IMR-90 (cell line): Measurements from ENCODE around the gene EGF. TPM values are rescaled to one million over a fixed set of nuclear protein-coding genes. Genes with fewer than 3 reads are reported as not detected.

Experiments
- ATAC-seq: fragments of 200-7000 bp; cut with Tn5 transposase; 2 replicates; pipeline ENCODE4 v1.9.1; 2020; ENCODE audit warnings: low read depth, mild to moderate bottlenecking, moderate library complexity
- BruUV-seq: library from RNA; stranded (reverse); fragments of 400-500 nt; replicated peaks from 2 replicates; lab custom pipeline; 2021; lab: Mats Ljungman, UMichigan
- CTCF ChIA-PET: fragments of 300-600 bp; formaldehyde crosslinking; extraction: SDS; loops from one replicate; lab custom pipeline; 2021; ENCODE audit warnings: antibody characterized with exemption; lab: Yijun Ruan, JAX
- POLR2A ChIA-PET: fragments of 300-600 bp; sonication (Branson Sonifier 250); formaldehyde crosslinking; loops from one replicate; lab custom pipeline; 2022; ENCODE audit warnings: antibody characterized with exemption; ENCODE audit not compliant: unreplicated experiment; lab: Charles Lee
- DNase-seq: peaks from one replicate; pipeline ENCODE4 v3.0.0; 2013
- H2AFZ ChIP-seq: replicated peaks from 2 replicates; pipeline ENCODE3; 2013; ENCODE audit warnings: low read length, mild to moderate bottlenecking; ENCODE audit not compliant: poor library complexity
- H2AK5ac ChIP-seq: 2 replicates; pipeline ENCODE4 v1.6.1; 2013; ENCODE audit warnings: low read depth, low read length, inconsistent platforms
- H2AK9ac ChIP-seq: replicated peaks from 2 replicates; pipeline ENCODE3; 2013; ENCODE audit warnings: mild to moderate bottlenecking, low read depth, low read length, moderate library complexity; ENCODE audit not compliant: poor library complexity
- H2BK120ac ChIP-seq: 2 replicates; pipeline ENCODE4 v1.6.1; 2013; ENCODE audit warnings: low read depth, low read length, inconsistent platforms
- H2BK15ac ChIP-seq: 3 replicates; pipeline ENCODE4 v1.6.1; 2013; ENCODE audit warnings: low read depth, low read length, inconsistent platforms
- H2BK20ac ChIP-seq: 2 replicates; pipeline ENCODE4 v1.6.1; 2013; ENCODE audit warnings: low read depth, mild to moderate bottlenecking, inconsistent platforms, low read length, moderate library complexity
- H2BK5ac ChIP-seq: 2 replicates; pipeline ENCODE4 v1.6.1; 2013; ENCODE audit warnings: mild to moderate bottlenecking, low read depth, low read length, inconsistent platforms; ENCODE audit not compliant: poor library complexity, severe bottlenecking
- H3K14ac ChIP-seq: replicated peaks from 2 replicates; pipeline ENCODE4 v1.6.1; 2013; ENCODE audit warnings: low read depth, low read length, inconsistent platforms
- H3K18ac ChIP-seq: 2 replicates; pipeline ENCODE4 v1.6.1; 2013; ENCODE audit warnings: low read depth, low read length, control low read depth
- H3K23ac ChIP-seq: 2 replicates; pipeline ENCODE4 v1.6.1; 2013; ENCODE audit warnings: low read depth, low read length, inconsistent platforms
- H3K27ac ChIP-seq: 2 replicates; pipeline ENCODE4 v1.5.1; 2013; ENCODE audit warnings: mild to moderate bottlenecking, control low read depth, low read length; ENCODE audit not compliant: insufficient read depth
- H3K27me3 ChIP-seq: 2 replicates; pipeline ENCODE4 v1.6.1; 2013; ENCODE audit warnings: low read length; ENCODE audit not compliant: control insufficient read depth, insufficient read depth
- H3K36me3 ChIP-seq: 2 replicates; pipeline ENCODE4 v1.6.1; 2013; ENCODE audit warnings: low read length, mixed read lengths; ENCODE audit not compliant: control insufficient read depth, insufficient read depth
- H3K4ac ChIP-seq: 2 replicates; pipeline ENCODE4 v1.6.1; 2013; ENCODE audit warnings: low read depth, low read length, inconsistent platforms
- H3K4me1 ChIP-seq: 2 replicates; pipeline ENCODE4 v1.6.1; 2013; ENCODE audit warnings: low read length, mixed read lengths; ENCODE audit not compliant: control insufficient read depth, insufficient read depth
- H3K4me2 ChIP-seq: 2 replicates; pipeline ENCODE4 v1.6.1; 2013; ENCODE audit warnings: low read depth, mild to moderate bottlenecking, control low read depth, low read length, moderate library complexity
- H3K4me3 ChIP-seq: 2 replicates; pipeline ENCODE4 v1.5.1; 2013; ENCODE audit warnings: low read depth, mild to moderate bottlenecking, control low read depth, low read length, moderate library complexity; ENCODE audit not compliant: insufficient read depth
- H3K56ac ChIP-seq: 2 replicates; pipeline ENCODE4 v1.6.1; 2013; ENCODE audit warnings: low read length, inconsistent platforms; ENCODE audit not compliant: insufficient read depth; ENCODE audit errors: extremely low read depth
- H3K79me1 ChIP-seq, 2 experiments: 2 replicates each; pipeline ENCODE4 v1.6.1; 2013; ENCODE audit warnings: low read length in 2 of 2, inconsistent platforms in 1 of 2, low read depth in 1 of 2
- H3K9ac ChIP-seq: 2 replicates; pipeline ENCODE4 v1.6.1; 2013; ENCODE audit warnings: low read depth, low read length, control low read depth
- H3K9me1 ChIP-seq: 2 replicates; pipeline ENCODE4 v1.6.1; 2013; ENCODE audit warnings: low read length, inconsistent platforms; ENCODE audit not compliant: insufficient read depth
- H3K9me3 ChIP-seq: 2 replicates; pipeline ENCODE4 v1.6.1; 2013; ENCODE audit warnings: low read length; ENCODE audit not compliant: control insufficient read depth, insufficient read depth
- H4K20me1 ChIP-seq: 2 replicates; pipeline ENCODE4 v1.6.1; 2013; ENCODE audit warnings: low read length, inconsistent platforms; ENCODE audit not compliant: insufficient read depth
- H4K5ac ChIP-seq: 2 replicates; pipeline ENCODE4 v1.6.1; 2013; ENCODE audit warnings: mild to moderate bottlenecking, low read depth, low read length, control low read depth
- H4K8ac ChIP-seq, 2 experiments: 2 replicates each; pipeline ENCODE4 v1.6.1; 2013; ENCODE audit warnings: low read depth in 2 of 2, low read length in 2 of 2, control low read depth in 1 of 2, inconsistent platforms in 1 of 2
- H4K91ac ChIP-seq: 2 replicates; pipeline ENCODE4 v1.6.1; 2013; ENCODE audit warnings: low read depth, low read length, inconsistent platforms; ENCODE audit not compliant: insufficient read depth
- BHLHE40 ChIP-seq: fragments of 150-350 bp; IDR thresholded peaks from 2 replicates; pipeline ENCODE4 v1.6.1; 2016; ENCODE audit warnings: mild to moderate bottlenecking, low read depth, low read length
- CEBPB ChIP-seq: IDR thresholded peaks from 2 replicates; pipeline ENCODE4 v1.6.1; 2012; ENCODE audit warnings: low read depth, low read length, improper control_type of control experiment
- CHD1 ChIP-seq: IDR thresholded peaks from 2 replicates; pipeline ENCODE4 v1.6.1; 2012; ENCODE audit warnings: low read depth, low read length, improper control_type of control experiment
- CTCF ChIP-seq: conservative IDR thresholded peaks from 2 replicates; pipeline ENCODE4 v1.5.1; 2012; ENCODE audit warnings: mild to moderate bottlenecking, low read depth, low read length, improper control_type of control experiment
- ELK1 ChIP-seq: fragments of 150-350 bp; IDR thresholded peaks from 2 replicates; pipeline ENCODE4 v1.6.1; 2016; ENCODE audit warnings: low read depth, mild to moderate bottlenecking, low read length, moderate library complexity, borderline replicate concordance
- FOS ChIP-seq: fragments of 150-350 bp; IDR thresholded peaks from 2 replicates; pipeline ENCODE4 v1.6.1; 2016; ENCODE audit warnings: low read depth, low read length
- MAFK ChIP-seq: IDR thresholded peaks from 2 replicates; pipeline ENCODE4 v1.6.1; 2012; ENCODE audit warnings: low read depth, low read length, improper control_type of control experiment
- MXI1 ChIP-seq: IDR thresholded peaks from 2 replicates; pipeline ENCODE4 v1.6.1; 2012; ENCODE audit warnings: low read depth, mild to moderate bottlenecking, low read length, moderate library complexity, borderline replicate concordance
- RAD21 ChIP-seq: IDR thresholded peaks from 2 replicates; pipeline ENCODE4 v1.6.1; 2012; ENCODE audit warnings: low read length, improper control_type of control experiment
- RCOR1 ChIP-seq: IDR thresholded peaks from 2 replicates; pipeline ENCODE4 v1.6.1; 2012; ENCODE audit warnings: mild to moderate bottlenecking, low read length, improper control_type of control experiment; ENCODE audit not compliant: insufficient replicate concordance
- SMC3 ChIP-seq: fragments of 150-350 bp; IDR thresholded peaks from 2 replicates; pipeline ENCODE4 v1.6.1; 2016; ENCODE audit warnings: low read depth, mild to moderate bottlenecking, antibody characterized with exemption, low read length, moderate library complexity
- USF2 ChIP-seq: fragments of 150-350 bp; IDR thresholded peaks from 2 replicates; pipeline ENCODE4 v1.6.1; 2017; ENCODE audit warnings: mild to moderate bottlenecking, antibody characterized with exemption, low read length, low read depth
- WGBS, 2 experiments: methylation state at CpG; one replicate each; pipeline versions ENCODE4 v1.1.5 to v1.1.7; 2013; ENCODE audit warnings: missing lambda C conversion rate in 2 of 2; ENCODE audit not compliant: insufficient read length in 1 of 2; ENCODE audit errors: extremely low coverage in 2 of 2; 5-methylcytosine and 5-hydroxymethylcytosine counted together
- dilution Hi-C: fragments of 300-500 bp; cut with HindIII; formaldehyde crosslinking; loops from one replicate; pipeline ENCODE4 v1.14.3; 2018; ENCODE audit warnings: low sequenced_read_pairs; ENCODE audit not compliant: unreplicated experiment
- in situ Hi-C: fragments of 300-500 bp; cut with MboI; formaldehyde crosslinking; loops from 3 replicates; pipeline ENCODE4 v1.14.3; 2019; ENCODE audit warnings: low sequenced_read_pairs, inconsistent platforms, mixed read lengths
- intact Hi-C: fragments of 100-400 bp; cut with micrococcal nuclease; formaldehyde crosslinking; loops from 2 replicates; pipeline ENCODE4 v1.10.0; 2022
- polyA plus RNA-seq, 3 experiments: library from polyadenylated mRNA; depleted of rRNA; stranded (reverse); fragments of >200 nt; gene quantifications; 2 replicates each; pipeline ENCODE4 v1.2.3, GENCODE V29; 2012; ENCODE audit warnings: low replicate concordance in 1 of 3
- total RNA-seq: library from RNA; depleted of rRNA; stranded (reverse); fragments of >200 nt; gene quantifications from 2 replicates; pipeline ENCODE4 v1.2.3, GENCODE V29; 2012

The EGF gene
- total and polyA plus RNA-seq, 2 of the 4 experiments (the other 2 are of a cell fraction) = 1.7 to 2.2 TPM

- no peaks in the 10 kb centered on the region for H3K27me3 ChIP-seq
- dilution Hi-C loops = no loop called here
Observed at GRCh38 chr4:109931318-109931717, 18.6 kb downstream of the EGF start.

More at GRCh38 chr4:109931318-109931717, 18.6 kb downstream of the EGF start:
- Histone ChIP-seq H3K36me3 (no peaks in the 10 kb centered on the region), H4K91ac (no peak overlapping the region), H3K9me1 (no peaks in the 10 kb centered on the region), H2BK20ac (no peak overlapping the region), H2AFZ (no peak overlapping the region), H3K18ac (no peak overlapping the region), H4K5ac (no peak overlapping the region), H3K27ac (no peak overlapping the region), H2BK15ac (no peak overlapping the region), H3K9ac (no peak overlapping the region), H3K79me1 (no peaks in the 10 kb centered on the region; a peak in 1 of 4 replicates), H4K20me1 (no peaks in the 10 kb centered on the region), H4K8ac (no peak overlapping the region), H2BK5ac (no peak overlapping the region), H3K4me1 (no peaks in the 10 kb centered on the region), H3K4me3 (no peak overlapping the region), H3K9me3 (no peaks in the 10 kb centered on the region), H3K4ac (no peak overlapping the region), H3K56ac (no peak overlapping the region), H2BK120ac (no peak overlapping the region), H3K23ac (no peak overlapping the region), H2AK9ac (no peak overlapping the region), H3K14ac (no peak overlapping the region), H3K4me2 (no peak overlapping the region), H2AK5ac (no peak overlapping the region)
- CTCF ChIA-PET = no interaction called here
- TF ChIP-seq FOS = no peak
- TF ChIP-seq CTCF = no peak
- no peak for TF ChIP-seq ELK1
- no peak for TF ChIP-seq CHD1
- no peak for TF ChIP-seq CEBPB
- TF ChIP-seq MAFK = no peak
- no peak for TF ChIP-seq BHLHE40
- TF ChIP-seq RCOR1 = no peak
- no peak for TF ChIP-seq USF2
- TF ChIP-seq MXI1 = no peak
- TF ChIP-seq SMC3 = no peak
- no peak for TF ChIP-seq RAD21
- DNase-seq (no peak), ATAC-seq (no peak)
- no CpG with 5 or more reads among the region's 4 CpGs for WGBS, 2 experiments
- in situ Hi-C loops = no loop called here
- BruUV-seq = no TSS peak
- POLR2A ChIA-PET = no interaction called here
- intact Hi-C loops = no loop called here
